GM12878 (cell line): Measurements from ENCODE around the gene MSH3. TPM values are rescaled to one million over a fixed set of nuclear protein-coding genes. Genes with fewer than 3 reads are reported as not detected.

Experiments
- ATAC-seq: fragments of 200-7000 bp; cut with Tn5 transposase; 3 replicates; pipeline ENCODE4 v1.9.1; 2020; ENCODE audit warnings: mild to moderate bottlenecking, moderate library complexity
- BruUV-seq: library from RNA; stranded (reverse); fragments of 400-500 nt; replicated peaks from 2 replicates; lab custom pipeline; 2021; lab: Mats Ljungman, UMichigan
- CTCF ChIA-PET: fragments of 300-600 bp; sonication (Branson Sonifier 250); formaldehyde crosslinking; extraction: SDS; loops from one replicate; lab custom pipeline; 2021; ENCODE audit warnings: inconsistent platforms; lab: Yijun Ruan, JAX
- POLR2A ChIA-PET: fragments of 350-600 bp; formaldehyde crosslinking; extraction: SDS; loops from one replicate; lab custom pipeline; 2021; ENCODE audit warnings: inconsistent platforms; lab: Charles Lee
- RAD21 ChIA-PET: fragments of 300-600 bp; sonication (Branson Sonifier 250); formaldehyde crosslinking; loops from one replicate; lab custom pipeline; 2023; ENCODE audit warnings: antibody characterized with exemption; ENCODE audit not compliant: unreplicated experiment; lab: Charles Lee
- SMC1A ChIA-PET: fragments of 300-600 bp; sonication (Branson Sonifier 250); formaldehyde crosslinking; loops from one replicate; lab custom pipeline; 2023; ENCODE audit not compliant: unreplicated experiment, uncharacterized antibody; lab: Charles Lee
- DNase-seq: peaks from one replicate; pipeline ENCODE4 v3.0.0-alpha.2; 2011; ENCODE audit warnings: low read depth, low spot score
- FAIRE-seq: peaks from 3 replicates; lab custom pipeline; 2011; peaks lifted over from hg19 to GRCh38; lab: Jason Lieb, UNC
- H2AFZ ChIP-seq: 2 replicates; pipeline ENCODE4 v1.6.0; 2011; ENCODE audit warnings: low read depth, low read length, control low read depth; ENCODE audit not compliant: control insufficient read depth
- H3K27ac ChIP-seq: 2 replicates; pipeline ENCODE4 v1.5.1; 2011; ENCODE audit warnings: control low read depth; ENCODE audit not compliant: control insufficient read depth, insufficient read depth
- H3K27me3 ChIP-seq, 2 experiments: replicated peaks in 1 of 2; 2 replicates each; pipeline versions ENCODE4 v1.6.0 to v1.6.1; 2011; ENCODE audit warnings: low read length in 1 of 2; ENCODE audit not compliant: control insufficient read depth in 2 of 2, insufficient read depth in 2 of 2
- H3K36me3 ChIP-seq, 2 experiments: 2 replicates each; pipeline ENCODE4 v1.5.1; 2011; ENCODE audit warnings: low read length in 1 of 2; ENCODE audit not compliant: control insufficient read depth in 2 of 2, insufficient read depth in 2 of 2
- H3K4me1 ChIP-seq: 2 replicates; pipeline ENCODE4 v1.6.1; 2011; ENCODE audit warnings: mild to moderate bottlenecking, low read length, moderate library complexity, mixed read lengths; ENCODE audit not compliant: control insufficient read depth, insufficient read depth
- H3K4me2 ChIP-seq: 2 replicates; pipeline ENCODE4 v1.6.0; 2011; ENCODE audit warnings: control low read depth; ENCODE audit not compliant: control insufficient read depth, insufficient read depth
- H3K4me3 ChIP-seq: fragments of 200-600 bp; sonication (generic); 2 replicates; pipeline ENCODE4 v1.5.1; 2016
- H3K79me2 ChIP-seq: 2 replicates; pipeline ENCODE4 v1.6.0; 2011; ENCODE audit warnings: low read length; ENCODE audit not compliant: control insufficient read depth, insufficient read depth
- H3K9ac ChIP-seq: 2 replicates; pipeline ENCODE4 v1.8.0; 2011; ENCODE audit warnings: low read length, control low read depth, mixed read lengths; ENCODE audit not compliant: control insufficient read depth, insufficient read depth
- H3K9me3 ChIP-seq: replicated peaks from 3 replicates; pipeline ENCODE4 v1.5.1; 2011; ENCODE audit warnings: mild to moderate bottlenecking, low read length; ENCODE audit not compliant: control insufficient read depth, insufficient read depth
- H4K20me1 ChIP-seq: 2 replicates; pipeline ENCODE4 v1.6.0; 2011; ENCODE audit not compliant: control insufficient read depth, insufficient read depth
- CTCF ChIP-seq, 3 experiments: IDR thresholded peaks in 2 of 3; conservative IDR thresholded peaks in 1 of 3; 2 replicates each; pipeline ENCODE4 v1.5.1; 2011; ENCODE audit warnings: low read depth in 3 of 3, low read length in 3 of 3, mild to moderate bottlenecking in 3 of 3, control low read depth in 2 of 3, moderate library complexity in 2 of 3, inconsistent platforms in 1 of 3, mixed read lengths in 1 of 3; ENCODE audit not compliant: control insufficient read depth in 2 of 3, insufficient read depth in 1 of 3; ENCODE audit errors: extremely low read depth in 1 of 3
- HSF1 ChIP-seq: fragments of 150-350 bp; IDR thresholded peaks from 2 replicates; pipeline ENCODE4 v1.6.1; 2014; ENCODE audit warnings: mild to moderate bottlenecking, low read depth, low read length
- RAD21 ChIP-seq: IDR thresholded peaks from 2 replicates; pipeline ENCODE4 v1.6.1; 2011; ENCODE audit warnings: mild to moderate bottlenecking, low read depth, low read length, moderate library complexity; ENCODE audit not compliant: insufficient read depth
- WGBS: methylation state at CpG from one replicate; pipeline ENCODE4 v1.1.6; 2016; ENCODE audit warnings: low lambda C conversion rate; ENCODE audit not compliant: insufficient replicate concordance, insufficient coverage; ENCODE audit errors: missing lambda C conversion rate; 5-methylcytosine and 5-hydroxymethylcytosine counted together
- in situ Hi-C: fragments of 300-500 bp; cut with MboI; formaldehyde crosslinking; loops from 9 replicates; pipeline ENCODE4 v1.14.3; 2018; ENCODE audit warnings: mixed read lengths
- intact Hi-C: fragments of 100-400 bp; cut with micrococcal nuclease; formaldehyde crosslinking; loops from one replicate; pipeline ENCODE4 v1.14.2; 2022; ENCODE audit not compliant: unreplicated experiment
- polyA plus RNA-seq, 11 experiments: library from polyadenylated mRNA; depleted of rRNA in 4 of 11; unstranded in 6 of 11; stranded (reverse) in 5 of 11; fragments of >200 nt; fragmentation: Nextera tagmentation in 4 of 11; fragmentation: Illumina TruSeq in 1 of 11; extraction: Ambion mirVana in 4 of 11; extraction: Trizol in 1 of 11; gene quantifications; 1 replicate in 1 of 11; 2 replicates in 10 of 11; pipeline versions ENCODE4 v1.2.1 to v1.2.3, GENCODE V29; 2011 to 2016; ENCODE audit warnings: inconsistent platforms in 2 of 11, missing spikeins in 2 of 11, low read depth in 1 of 11
- total RNA-seq, 4 experiments: library from RNA; depleted of rRNA in 3 of 4; stranded (reverse); fragments of >200 nt in 3 of 4; fragmentation: Illumina TruSeq in 1 of 4; extraction: Trizol in 1 of 4; gene quantifications; 2 replicates each; pipeline versions ENCODE4 v1.2.1 to v1.2.3, GENCODE V29; 2013 to 2021

MSH3 gene
- total and polyA plus RNA-seq, 10 of the 15 experiments (the other 5 are each of a cell fraction or from before 2014, with no cell fraction given), result 4.7 to 17.5 (median 12.2) TPM

- Histone ChIP-seq H2AFZ (no peak overlapping the region), H3K27ac (no peak overlapping the region), H4K20me1 (no peaks in the 10 kb centered on the region), H3K4me1 (no peaks in the 10 kb centered on the region; the same call in 1 of the 2 replicates), H3K4me3 (peak overlapping the region; percentile 88), H3K79me2 (peaks cover 29% of the 10 kb centered on the region), H3K27me3 (no peaks in the 10 kb centered on the region), H3K9me3 (no peaks in the 10 kb centered on the region; the same call in 2 of the 3 replicates), H3K9ac (no peak overlapping the region), H3K36me3 (peaks cover 0 to 6% of the 10 kb centered on the region in 2 experiments; a peak in 1 of 4 replicates), H3K4me2 (0 out of 2 replicates have a peak overlapping the region, but pooled peaks have one; percentile 51)
- TF ChIP-seq HSF1 (no peak), CTCF (IDR thresholded peaks at IDR 0.05 in 2 of 3, conservative IDR thresholded peaks at IDR 0.05 in 1 of 3; ENCODE audit: control insufficient read depth in 2 of 3, extremely low read depth in 1 of 3, insufficient read depth in 1 of 3, low read depth in 3 of 3, low read length in 3 of 3) (peak; percentile 28 to 56 (median 36); a peak in 4 of 6 replicates), RAD21 (peak; percentile 30; the same call in 1 of the 2 replicates)
- intact Hi-C loops, result loop anchor here (5.0 to 10.0 kb wide), 2 partner anchors 174 to 1042 kb away; partner anchors contain the start of gene TENT2
- ChIA-PET POLR2A (interaction anchor here (0.9 to 2.6 kb wide), 5 partner anchors 8 to 533 kb away, joined by 3 to 25 read pairs (median 4); partner anchors contain the start of gene ZFYVE16), RAD21 (interaction anchor here (0.5 to 2.0 kb wide), 3 partner anchors 12 to 565 kb away, joined by 3 to 8 read pairs (median 7); no protein-coding TSS in a partner anchor), CTCF (interaction anchor here (0.5 to 3.3 kb wide), 9 partner anchors 9 to 454 kb away, joined by 3 to 30 read pairs (median 3); no protein-coding TSS in a partner anchor), SMC1A (interaction anchor here (0.6 to 6.2 kb wide), 8 partner anchors 8 to 310 kb away, joined by 3 to 37 read pairs (median 4); no protein-coding TSS in a partner anchor)
- in situ Hi-C loops, result no loop called here
- 100% methylated on average over 1 of the region's 1 CpG for WGBS
- peak; percentile 57 for FAIRE-seq
- ATAC-seq, result no peak
- no peak for DNase-seq
- no TSS peak for BruUV-seq
These were observed 2.0 kb downstream of the MSH3 start for GRCh38 chr5:80656425-80656824.
